Loucy (cell line): ENCODE measurements around the gene UCHL1.

Experiments used
- EZH2phosphoT487 ChIP-seq: fragments of 200-600 bp; IDR thresholded peaks from 2 replicates; pipeline ENCODE4 v1.6.1; 2018; ENCODE audit warnings: antibody characterized with exemption, mild to moderate bottlenecking, moderate library complexity, borderline replicate concordance
- TF ChIP-seq, protein P1 (sequence below): fragments of 200-600 bp; sonication (generic); conservative IDR thresholded peaks from 2 replicates; pipeline ENCODE4 v1.5.1; 2014; ENCODE audit warnings: mild to moderate bottlenecking, antibody characterized with exemption, low read length

DNA sequence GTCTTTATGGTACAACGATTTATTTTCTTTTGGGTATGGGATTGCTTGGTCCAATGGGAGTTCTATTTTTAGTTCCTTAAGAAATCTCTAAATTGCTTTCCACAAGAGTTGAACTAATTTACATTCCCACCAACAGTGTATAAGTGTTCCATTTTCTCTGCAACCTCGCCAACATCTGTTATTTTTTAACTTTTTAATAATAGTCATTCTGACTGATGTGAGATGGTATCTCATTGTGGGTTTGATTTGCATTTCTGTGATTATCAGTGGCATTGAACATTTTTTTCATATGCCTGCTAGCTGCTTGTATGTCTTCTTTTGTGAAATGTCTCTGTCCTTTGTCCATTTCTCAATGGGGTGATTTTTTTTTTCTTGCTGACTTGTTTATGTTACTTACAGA is 42.8 kb downstream of the UCHL1 start:
- TF ChIP-seq, protein P1, sequence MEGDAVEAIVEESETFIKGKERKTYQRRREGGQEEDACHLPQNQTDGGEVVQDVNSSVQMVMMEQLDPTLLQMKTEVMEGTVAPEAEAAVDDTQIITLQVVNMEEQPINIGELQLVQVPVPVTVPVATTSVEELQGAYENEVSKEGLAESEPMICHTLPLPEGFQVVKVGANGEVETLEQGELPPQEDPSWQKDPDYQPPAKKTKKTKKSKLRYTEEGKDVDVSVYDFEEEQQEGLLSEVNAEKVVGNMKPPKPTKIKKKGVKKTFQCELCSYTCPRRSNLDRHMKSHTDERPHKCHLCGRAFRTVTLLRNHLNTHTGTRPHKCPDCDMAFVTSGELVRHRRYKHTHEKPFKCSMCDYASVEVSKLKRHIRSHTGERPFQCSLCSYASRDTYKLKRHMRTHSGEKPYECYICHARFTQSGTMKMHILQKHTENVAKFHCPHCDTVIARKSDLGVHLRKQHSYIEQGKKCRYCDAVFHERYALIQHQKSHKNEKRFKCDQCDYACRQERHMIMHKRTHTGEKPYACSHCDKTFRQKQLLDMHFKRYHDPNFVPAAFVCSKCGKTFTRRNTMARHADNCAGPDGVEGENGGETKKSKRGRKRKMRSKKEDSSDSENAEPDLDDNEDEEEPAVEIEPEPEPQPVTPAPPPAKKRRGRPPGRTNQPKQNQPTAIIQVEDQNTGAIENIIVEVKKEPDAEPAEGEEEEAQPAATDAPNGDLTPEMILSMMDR, result no peak
- no peak for TF ChIP-seq EZH2phosphoT487
